Suprapubic skin (tissue), 4 donors: ENCODE measurements around the gene CAMSAP1. TPM values are rescaled to one million over a fixed set of nuclear protein-coding genes. Genes with fewer than 3 reads are reported as not detected.

Source experiments
- DNase-seq, 2 donors: peaks; one replicate each; pipeline ENCODE4 v3.0.0-alpha.2; 2019; ENCODE audit warnings: low spot score in 2 of 2
- H3K27ac ChIP-seq: fragments of 200-600 bp; sonication (generic); one replicate; pipeline ENCODE4 v1.5.1; 2019
- H3K27me3 ChIP-seq: fragments of 200-600 bp; sonication (generic); one replicate; pipeline ENCODE4 v1.5.1; 2019
- H3K36me3 ChIP-seq: fragments of 200-600 bp; sonication (generic); one replicate; pipeline ENCODE4 v1.5.1; 2019
- H3K4me1 ChIP-seq: fragments of 200-600 bp; sonication (generic); one replicate; pipeline ENCODE4 v1.5.1; 2019
- H3K4me3 ChIP-seq: fragments of 200-600 bp; sonication (generic); one replicate; pipeline ENCODE4 v1.5.1; 2019; ENCODE audit warnings: mild to moderate bottlenecking
- H3K9me3 ChIP-seq: fragments of 200-600 bp; sonication (generic); one replicate; pipeline ENCODE4 v1.5.1; 2019
- EP300 ChIP-seq: sonication (generic); formaldehyde crosslinking; IDR thresholded peaks from one replicate; pipeline ENCODE4 v1.6.1; 2017; ENCODE audit warnings: antibody characterized with exemption
- POLR2A ChIP-seq, 2 donors: fragments of 450-650 bp; IDR thresholded peaks; one replicate each; pipeline ENCODE4 v1.6.1; 2017; ENCODE audit warnings: antibody characterized with exemption in 2 of 2, mild to moderate bottlenecking in 2 of 2, moderate library complexity in 2 of 2
- POLR2AphosphoS5 ChIP-seq, 3 donors: sonication (generic); formaldehyde crosslinking; IDR thresholded peaks; one replicate each; pipeline ENCODE4 v1.6.1; 2017; ENCODE audit warnings: antibody characterized with exemption in 3 of 3
- WGBS: methylation state at CpG from one replicate; pipeline ENCODE4 v1.1.5; 2018; 5-methylcytosine and 5-hydroxymethylcytosine counted together
- total RNA-seq, 4 donors: library from RNA; depleted of rRNA; stranded (reverse); fragments of >200 nt; gene quantifications; one replicate each; pipeline ENCODE4 v1.1.0, GENCODE V29; 2016
- TF ChIP-seq, protein P1 (sequence below), 2 donors: fragments of 200-600 bp in 1 of 2; fragments of 450-650 bp in 1 of 2; sonication (generic) in 1 of 2; IDR thresholded peaks; one replicate each; pipeline ENCODE4 v1.5.1; 2016 to 2019; ENCODE audit warnings: antibody characterized with exemption in 2 of 2, mild to moderate bottlenecking in 1 of 2, moderate library complexity in 1 of 2

CAMSAP1 gene
- total RNA-seq, 4 donors from 2014 or later = 42.0 to 58.3 (median 54.9) TPM

GRCh38 chr9:135775911-135776310 is 131.4 kb downstream of the CAMSAP1 start:
- no peaks in the 10 kb centered on the region for H3K4me1 ChIP-seq
- H3K9me3 ChIP-seq = no peaks in the 10 kb centered on the region
- no peak for DNase-seq
- whole genome bisulfite sequencing = 70% methylated on average over 6 of the region's 7 CpGs
- H3K36me3 ChIP-seq = no peaks in the 10 kb centered on the region
- no peak overlapping the region for H3K4me3 ChIP-seq
- TF ChIP-seq POLR2AphosphoS5 (IDR thresholded peaks at IDR 0.05) (no peak), POLR2A (IDR thresholded peaks at IDR 0.05) (no peak), EP300 (no peak)
- TF ChIP-seq, protein P1, sequence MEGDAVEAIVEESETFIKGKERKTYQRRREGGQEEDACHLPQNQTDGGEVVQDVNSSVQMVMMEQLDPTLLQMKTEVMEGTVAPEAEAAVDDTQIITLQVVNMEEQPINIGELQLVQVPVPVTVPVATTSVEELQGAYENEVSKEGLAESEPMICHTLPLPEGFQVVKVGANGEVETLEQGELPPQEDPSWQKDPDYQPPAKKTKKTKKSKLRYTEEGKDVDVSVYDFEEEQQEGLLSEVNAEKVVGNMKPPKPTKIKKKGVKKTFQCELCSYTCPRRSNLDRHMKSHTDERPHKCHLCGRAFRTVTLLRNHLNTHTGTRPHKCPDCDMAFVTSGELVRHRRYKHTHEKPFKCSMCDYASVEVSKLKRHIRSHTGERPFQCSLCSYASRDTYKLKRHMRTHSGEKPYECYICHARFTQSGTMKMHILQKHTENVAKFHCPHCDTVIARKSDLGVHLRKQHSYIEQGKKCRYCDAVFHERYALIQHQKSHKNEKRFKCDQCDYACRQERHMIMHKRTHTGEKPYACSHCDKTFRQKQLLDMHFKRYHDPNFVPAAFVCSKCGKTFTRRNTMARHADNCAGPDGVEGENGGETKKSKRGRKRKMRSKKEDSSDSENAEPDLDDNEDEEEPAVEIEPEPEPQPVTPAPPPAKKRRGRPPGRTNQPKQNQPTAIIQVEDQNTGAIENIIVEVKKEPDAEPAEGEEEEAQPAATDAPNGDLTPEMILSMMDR (IDR thresholded peaks at IDR 0.05) = no peak
- H3K27ac ChIP-seq = no peak overlapping the region
- H3K27me3 ChIP-seq = peaks cover 30% of the 10 kb centered on the region

DNA sequence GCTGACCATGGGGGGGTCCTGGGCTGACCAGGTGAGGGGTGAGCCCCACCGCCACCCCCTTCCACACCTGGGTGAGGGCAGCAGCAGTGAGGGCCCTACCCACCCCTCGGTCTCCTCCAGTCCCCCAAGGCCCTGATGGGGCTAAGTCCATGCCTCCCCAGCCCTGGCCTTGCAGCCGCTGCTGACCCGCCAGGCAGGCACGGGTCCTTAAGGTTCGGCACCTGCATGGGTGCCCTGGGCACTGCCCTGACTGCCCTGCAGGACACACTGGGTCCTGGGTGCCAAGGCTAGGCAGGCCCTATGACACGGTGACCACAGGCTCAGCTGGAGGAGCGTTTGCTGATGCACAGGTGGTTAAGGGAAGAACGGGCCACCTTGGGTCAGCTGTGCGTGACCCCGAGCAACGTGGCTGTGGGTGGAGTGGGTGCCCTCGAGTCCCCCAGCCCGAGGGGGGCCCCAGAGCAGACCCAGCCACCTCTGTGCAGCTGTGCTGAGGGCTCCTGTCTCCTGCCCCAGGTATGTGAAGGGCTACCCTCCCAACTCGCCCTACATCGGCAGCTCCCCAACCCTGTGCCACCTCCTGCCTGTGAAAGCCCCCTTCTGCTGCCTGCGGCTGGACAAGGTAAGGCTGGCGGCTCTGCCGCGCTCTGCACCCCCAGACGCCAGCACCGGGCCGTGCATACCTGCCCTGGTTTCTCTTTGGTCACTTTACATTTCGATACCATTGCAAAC is 132.4 kb downstream of the CAMSAP1 start:
- WGBS = 85% methylated on average over 12 of the region's 24 CpGs
- H3K27ac ChIP-seq = no peak overlapping the region
- TF ChIP-seq, protein P1 (IDR thresholded peaks at IDR 0.05) = no peak
- TF ChIP-seq POLR2A (IDR thresholded peaks at IDR 0.05) (no peak), POLR2AphosphoS5 (IDR thresholded peaks at IDR 0.05) (no peak), EP300 (no peak)
- H3K27me3 ChIP-seq = peaks cover 32% of the 10 kb centered on the region
- DNase-seq = no peak
- no peaks in the 10 kb centered on the region for H3K4me1 ChIP-seq
- no peak overlapping the region for H3K4me3 ChIP-seq
- H3K36me3 ChIP-seq = no peaks in the 10 kb centered on the region
- no peaks in the 10 kb centered on the region for H3K9me3 ChIP-seq

DNA sequence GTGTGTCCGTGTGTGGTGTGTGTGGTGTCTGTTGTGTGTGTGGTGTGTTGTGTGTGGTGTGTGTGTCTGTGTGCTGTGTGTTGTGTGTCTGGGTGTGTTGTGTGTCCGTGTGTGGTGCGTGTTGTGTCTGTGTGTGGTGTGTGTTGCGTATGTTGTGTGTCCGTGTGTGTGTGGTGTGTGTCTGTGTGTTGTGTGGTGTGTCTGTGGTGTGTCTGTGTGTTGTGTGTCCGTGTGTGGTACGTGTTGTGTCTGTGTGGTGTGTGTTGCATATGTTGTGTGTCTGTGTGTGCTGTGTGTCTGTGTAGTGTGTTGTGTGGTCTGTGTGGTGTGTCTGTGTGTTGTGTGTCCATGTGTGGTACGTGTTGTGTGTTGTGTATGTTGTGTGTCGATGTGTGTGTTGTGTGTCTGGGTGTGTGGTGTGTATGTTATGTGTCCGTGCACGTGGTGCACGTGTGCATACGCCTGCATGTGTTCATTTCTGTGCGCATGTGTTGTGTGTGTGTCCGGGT is 133.1 kb downstream of the CAMSAP1 start:
- TF ChIP-seq, protein P1 (IDR thresholded peaks at IDR 0.05) = no peak
- no peak for TF ChIP-seq EP300
- no peak for TF ChIP-seq POLR2A (IDR thresholded peaks at IDR 0.05)
- no peak for TF ChIP-seq POLR2AphosphoS5 (IDR thresholded peaks at IDR 0.05)
- no peaks in the 10 kb centered on the region for H3K4me1 ChIP-seq
- H3K4me3 ChIP-seq = no peak overlapping the region
- WGBS = 83% methylated on average over 13 of the region's 15 CpGs
- H3K27me3 ChIP-seq = peaks cover 29% of the 10 kb centered on the region
- H3K9me3 ChIP-seq = no peaks in the 10 kb centered on the region
- no peaks in the 10 kb centered on the region for H3K36me3 ChIP-seq
- H3K27ac ChIP-seq = no peak overlapping the region
- no peak for DNase-seq

DNA sequence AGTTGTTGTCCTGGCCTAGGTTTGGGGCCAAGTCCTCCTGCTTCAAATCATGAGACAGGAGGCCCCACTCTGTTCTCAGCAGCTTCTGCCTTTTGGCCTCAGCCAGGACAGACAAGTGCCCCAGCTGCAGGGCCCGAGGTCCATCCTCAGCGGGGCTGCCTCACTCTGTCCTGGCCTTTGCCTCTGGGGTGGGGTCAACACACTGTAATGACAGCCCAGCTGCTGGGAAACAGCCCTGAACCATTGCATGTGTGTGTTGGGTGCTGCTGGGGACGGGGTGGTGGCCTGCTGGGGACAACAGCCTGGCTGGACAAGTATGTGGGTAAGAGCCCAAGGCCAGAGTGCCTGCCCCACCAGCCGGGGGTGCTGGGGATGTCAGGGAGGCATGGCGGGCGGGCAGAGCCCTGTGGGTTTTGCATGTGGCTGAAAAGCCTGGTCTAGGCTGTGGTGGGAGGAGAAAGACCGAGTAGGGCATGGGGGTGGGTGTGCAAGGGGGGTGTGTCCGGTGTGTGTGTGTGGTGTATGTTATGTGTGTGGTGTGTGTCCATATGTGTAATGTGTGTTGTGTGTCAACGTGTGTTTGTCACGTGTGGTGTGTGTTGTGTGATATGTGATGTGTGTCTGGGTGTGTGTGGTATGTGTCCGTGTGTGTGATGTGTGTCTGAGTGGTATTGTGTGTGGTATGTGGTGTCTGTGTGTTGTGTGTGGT is 133.7 kb downstream of the CAMSAP1 start:
- peaks cover 29% of the 10 kb centered on the region for H3K27me3 ChIP-seq
- WGBS = 85% methylated on average over 8 of the region's 11 CpGs
- H3K27ac ChIP-seq = no peak overlapping the region
- DNase-seq = no peak
- H3K9me3 ChIP-seq = no peaks in the 10 kb centered on the region
- H3K4me1 ChIP-seq = no peaks in the 10 kb centered on the region
- TF ChIP-seq, protein P1 (IDR thresholded peaks at IDR 0.05) = no peak
- no peak for TF ChIP-seq EP300
- no peak for TF ChIP-seq POLR2AphosphoS5 (IDR thresholded peaks at IDR 0.05)
- no peak for TF ChIP-seq POLR2A (IDR thresholded peaks at IDR 0.05)
- H3K36me3 ChIP-seq = no peaks in the 10 kb centered on the region
- no peak overlapping the region for H3K4me3 ChIP-seq
